Sigmoid colon (tissue), 7 donors: ENCODE data around the gene PRKAG2. TPM values are rescaled to one million over a fixed set of nuclear protein-coding genes. Genes with fewer than 3 reads are reported as not detected.

Experiments
- DNase-seq: peaks from one replicate; pipeline ENCODE4 v3.0.0-alpha.2; 2019
- H3K27ac ChIP-seq, 4 donors: fragments of 200-600 bp; sonication (generic); one replicate each; pipeline ENCODE4 v1.5.1; 2016 to 2019; ENCODE audit warnings: mild to moderate bottlenecking in 1 of 4
- H3K27me3 ChIP-seq, 3 donors: fragments of 200-600 bp; sonication (generic); one replicate each; pipeline ENCODE4 v1.5.1; 2019; ENCODE audit warnings: mild to moderate bottlenecking in 1 of 3
- H3K36me3 ChIP-seq, 4 donors: fragments of 200-600 bp; sonication (generic); one replicate each; pipeline ENCODE4 v1.5.1; 2016 to 2019
- H3K4me1 ChIP-seq, 4 donors: fragments of 200-600 bp; sonication (generic); one replicate each; pipeline ENCODE4 v1.5.1; 2017 to 2019
- H3K4me3 ChIP-seq, 4 donors: fragments of 200-600 bp; sonication (generic); one replicate each; pipeline ENCODE4 v1.5.1; 2017 to 2019; ENCODE audit warnings: mild to moderate bottlenecking in 2 of 4, moderate library complexity in 1 of 4
- H3K9me3 ChIP-seq, 4 donors: fragments of 200-600 bp in 3 of 4; sonication (generic) in 3 of 4; one replicate each; pipeline versions ENCODE4 v1.5.1 to v1.6.1; 2013 to 2019
- EP300 ChIP-seq, 4 donors: sonication (generic); formaldehyde crosslinking; IDR thresholded peaks; one replicate each; pipeline ENCODE4 v1.6.1; 2017; ENCODE audit warnings: antibody characterized with exemption in 4 of 4
- POLR2A ChIP-seq, 2 donors: fragments of 450-650 bp; IDR thresholded peaks; one replicate each; pipeline ENCODE4 v1.6.1; 2016; ENCODE audit warnings: antibody characterized with exemption in 2 of 2, mild to moderate bottlenecking in 2 of 2, moderate library complexity in 2 of 2
- POLR2AphosphoS5 ChIP-seq, 4 donors: sonication (generic); formaldehyde crosslinking; IDR thresholded peaks; one replicate each; pipeline ENCODE4 v1.6.1; 2017; ENCODE audit warnings: antibody characterized with exemption in 4 of 4
- WGBS, 2 donors: extraction: QIAGEN DNeasy Blood & Tissue Kit; methylation state at CpG; one replicate each; pipeline ENCODE4 v1.1.7; 2013; 5-methylcytosine and 5-hydroxymethylcytosine counted together
- intact Hi-C: fragments of 100-400 bp; cut with DNase I; formaldehyde crosslinking; loops from one replicate; pipeline ENCODE4 v1.15.1; 2023
- polyA plus RNA-seq, 3 donors: library from polyadenylated mRNA; stranded (reverse); fragments of 200-250 nt; gene quantifications; one replicate each; pipeline ENCODE4 v1.2.3, GENCODE V29; 2013
- total RNA-seq, 4 donors: library from RNA; depleted of rRNA; stranded (reverse); fragments of >200 nt; gene quantifications; one replicate each; pipeline ENCODE4 v1.1.0, GENCODE V29; 2016
- TF ChIP-seq, protein P1 (sequence below), 4 experiments: fragments of 450-650 bp in 3 of 4; fragments of 200-600 bp in 1 of 4; IDR thresholded peaks; one replicate each; pipeline ENCODE4 v1.5.1; 2016 to 2019; ENCODE audit warnings: antibody characterized with exemption in 4 of 4, mild to moderate bottlenecking in 3 of 4, moderate library complexity in 2 of 4
- donor health status: healthy with polysubstance abuse.
- donor health status: Bipolar disorder and iron deficiency.
- donor health status: healthy.

The PRKAG2 gene
- total and polyA plus RNA-seq, 7 donors, result 19.2 to 51.2 (median 37.1) TPM

DNA sequence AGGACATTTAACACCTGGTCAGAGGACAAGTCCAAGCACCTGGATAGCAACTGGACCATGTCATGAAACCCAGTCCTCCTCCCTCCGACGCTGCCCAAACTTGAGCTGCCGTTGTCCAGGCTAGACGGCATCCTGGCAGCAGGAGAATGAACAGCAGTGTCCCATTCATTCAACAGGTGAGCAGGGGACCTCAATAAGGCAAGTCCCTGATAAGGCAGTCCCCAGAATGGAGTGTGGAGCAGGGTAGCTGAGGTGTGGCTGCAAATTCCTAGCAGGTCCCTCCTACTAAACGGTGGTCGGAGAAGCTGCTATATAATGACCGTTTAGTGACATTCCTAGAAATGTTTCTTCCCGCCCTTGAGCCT lies 169.8 kb downstream of the PRKAG2 start:
- intact Hi-C loops, result loop anchor here (5.0 kb wide), 2 partner anchors 50 to 140 kb away; no protein-coding TSS in a partner anchor
- no peak overlapping the region for H3K4me3 ChIP-seq
- H3K27me3 ChIP-seq, result no peaks in the 10 kb centered on the region
- H3K36me3 ChIP-seq, result no peaks in the 10 kb centered on the region
- H3K9me3 ChIP-seq, result no peaks in the 10 kb centered on the region
- TF ChIP-seq POLR2A (IDR thresholded peaks at IDR 0.05) (no peak), EP300 (IDR thresholded peaks at IDR 0.05) (no peak)
- DNase-seq, result no peak
- no peak overlapping the region for H3K27ac ChIP-seq
- peaks cover 0 to 19% (median 12%) of the 10 kb centered on the region in 4 donors for H3K4me1 ChIP-seq
- 89 to 94% methylated on average over 8 of the region's 8 CpGs for WGBS, 2 donors

DNA sequence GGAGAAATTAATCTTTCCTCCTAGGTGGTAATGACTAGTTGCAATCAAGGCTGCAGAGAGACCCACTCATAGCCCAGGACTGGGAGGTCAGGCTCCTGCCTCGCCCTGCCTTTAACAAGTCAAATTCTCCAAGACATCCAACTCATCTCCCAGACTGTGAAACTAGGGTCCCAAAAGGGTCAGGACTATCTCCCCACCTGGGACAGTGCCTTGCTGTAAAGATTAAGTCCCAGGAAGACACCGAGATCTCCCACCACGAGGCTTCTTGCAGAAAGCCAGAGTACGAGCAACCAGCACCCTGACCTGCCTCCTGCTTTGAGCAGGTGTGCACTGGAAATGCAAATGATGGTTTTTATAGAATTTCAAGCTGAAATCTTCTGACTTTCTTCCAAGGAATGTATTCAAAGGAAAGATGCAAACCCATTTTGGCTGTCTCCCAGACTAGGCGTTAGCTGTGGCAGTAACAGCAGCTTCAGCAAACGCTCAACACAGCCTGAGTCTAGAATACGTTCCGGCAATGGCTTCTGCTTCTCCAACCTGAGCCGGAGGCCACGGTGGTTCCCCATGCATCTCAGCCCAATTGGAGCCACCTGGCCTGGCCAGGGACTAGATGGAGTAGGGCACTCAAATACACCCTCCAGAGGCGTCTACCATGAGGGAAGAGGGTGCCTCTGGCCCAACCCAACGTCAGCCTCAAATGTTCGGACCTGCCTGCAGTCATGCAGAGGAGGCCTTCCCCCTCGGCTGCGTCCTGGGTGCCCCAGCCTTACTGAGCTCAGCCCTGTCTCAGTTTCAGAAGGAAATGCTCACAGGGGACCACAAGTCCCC lies 170.4 kb downstream of the PRKAG2 start:
- Histone ChIP-seq H3K27me3 (no peaks in the 10 kb centered on the region), H3K36me3 (no peaks in the 10 kb centered on the region), H3K4me3 (no peak overlapping the region), H3K4me1 (peaks cover 0 to 19% (median 12%) of the 10 kb centered on the region in 4 donors), H3K27ac (peak overlapping the region in 1 of 4 donors; percentile 32), H3K9me3 (no peaks in the 10 kb centered on the region)
- TF ChIP-seq EP300 (IDR thresholded peaks at IDR 0.05) (no peak), POLR2A (IDR thresholded peaks at IDR 0.05) (no peak), POLR2AphosphoS5 (IDR thresholded peaks at IDR 0.05) (no peak)
- TF ChIP-seq, protein P1, sequence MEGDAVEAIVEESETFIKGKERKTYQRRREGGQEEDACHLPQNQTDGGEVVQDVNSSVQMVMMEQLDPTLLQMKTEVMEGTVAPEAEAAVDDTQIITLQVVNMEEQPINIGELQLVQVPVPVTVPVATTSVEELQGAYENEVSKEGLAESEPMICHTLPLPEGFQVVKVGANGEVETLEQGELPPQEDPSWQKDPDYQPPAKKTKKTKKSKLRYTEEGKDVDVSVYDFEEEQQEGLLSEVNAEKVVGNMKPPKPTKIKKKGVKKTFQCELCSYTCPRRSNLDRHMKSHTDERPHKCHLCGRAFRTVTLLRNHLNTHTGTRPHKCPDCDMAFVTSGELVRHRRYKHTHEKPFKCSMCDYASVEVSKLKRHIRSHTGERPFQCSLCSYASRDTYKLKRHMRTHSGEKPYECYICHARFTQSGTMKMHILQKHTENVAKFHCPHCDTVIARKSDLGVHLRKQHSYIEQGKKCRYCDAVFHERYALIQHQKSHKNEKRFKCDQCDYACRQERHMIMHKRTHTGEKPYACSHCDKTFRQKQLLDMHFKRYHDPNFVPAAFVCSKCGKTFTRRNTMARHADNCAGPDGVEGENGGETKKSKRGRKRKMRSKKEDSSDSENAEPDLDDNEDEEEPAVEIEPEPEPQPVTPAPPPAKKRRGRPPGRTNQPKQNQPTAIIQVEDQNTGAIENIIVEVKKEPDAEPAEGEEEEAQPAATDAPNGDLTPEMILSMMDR (IDR thresholded peaks at IDR 0.05), result no peak
- 87 to 92% methylated on average over 15 of the region's 15 CpGs for WGBS, 2 donors
- no peak for DNase-seq
- intact Hi-C loops, result loop anchor here (5.0 kb wide), 2 partner anchors 51 to 139 kb away; no protein-coding TSS in a partner anchor

DNA sequence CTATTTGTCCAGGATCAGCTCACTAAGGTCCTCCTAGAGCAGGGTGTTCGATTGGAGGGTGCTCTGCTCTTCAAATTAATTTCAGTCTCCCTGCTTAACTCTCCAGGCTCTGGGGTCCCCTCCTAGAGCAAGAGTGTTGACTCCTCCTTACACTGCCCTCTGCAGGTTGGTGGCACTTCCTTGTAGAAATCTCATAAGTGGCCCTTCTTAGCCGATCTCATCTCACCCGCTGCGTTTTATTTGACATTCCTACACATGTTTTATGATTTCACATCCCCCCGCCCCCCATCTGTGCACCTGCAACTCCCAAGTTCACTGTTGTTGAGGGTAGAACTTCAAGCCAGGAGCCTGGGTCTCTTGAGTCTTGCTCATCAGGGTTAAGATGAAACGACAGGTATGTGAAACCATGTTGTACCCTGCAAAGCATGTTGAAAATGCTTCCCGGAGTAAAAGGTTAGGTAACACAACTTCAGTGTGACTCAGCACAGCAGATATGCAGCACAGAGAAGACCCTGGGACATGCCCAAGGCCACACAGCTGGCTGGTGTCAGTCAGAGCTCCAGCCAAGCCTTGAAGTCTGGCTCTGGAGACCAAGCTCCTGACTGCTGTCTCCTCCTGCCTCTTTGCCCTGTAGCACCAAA lies 171.2 kb downstream of the PRKAG2 start:
- Histone ChIP-seq H3K4me1 (peaks cover 0 to 19% (median 12%) of the 10 kb centered on the region in 4 donors), H3K27me3 (no peaks in the 10 kb centered on the region), H3K27ac (peak overlapping the region in 1 of 4 donors; percentile 32), H3K4me3 (peak overlapping the region in 2 of 4 donors; percentile 1 to 5), H3K36me3 (no peaks in the 10 kb centered on the region), H3K9me3 (no peaks in the 10 kb centered on the region)
- TF ChIP-seq POLR2A (IDR thresholded peaks at IDR 0.05) (no peak), POLR2AphosphoS5 (IDR thresholded peaks at IDR 0.05) (no peak), EP300 (IDR thresholded peaks at IDR 0.05) (no peak)
- TF ChIP-seq, protein P1 (IDR thresholded peaks at IDR 0.05), result peak in 3 of 4 experiments; percentile 42 to 49 (median 49)
- WGBS, 2 donors, result 32% methylated on average over 7 of the region's 7 CpGs
- DNase-seq, result no peak
- intact Hi-C loops, result loop anchor here (2.0 to 5.0 kb wide), 3 partner anchors 52 to 138 kb away; no protein-coding TSS in a partner anchor

DNA sequence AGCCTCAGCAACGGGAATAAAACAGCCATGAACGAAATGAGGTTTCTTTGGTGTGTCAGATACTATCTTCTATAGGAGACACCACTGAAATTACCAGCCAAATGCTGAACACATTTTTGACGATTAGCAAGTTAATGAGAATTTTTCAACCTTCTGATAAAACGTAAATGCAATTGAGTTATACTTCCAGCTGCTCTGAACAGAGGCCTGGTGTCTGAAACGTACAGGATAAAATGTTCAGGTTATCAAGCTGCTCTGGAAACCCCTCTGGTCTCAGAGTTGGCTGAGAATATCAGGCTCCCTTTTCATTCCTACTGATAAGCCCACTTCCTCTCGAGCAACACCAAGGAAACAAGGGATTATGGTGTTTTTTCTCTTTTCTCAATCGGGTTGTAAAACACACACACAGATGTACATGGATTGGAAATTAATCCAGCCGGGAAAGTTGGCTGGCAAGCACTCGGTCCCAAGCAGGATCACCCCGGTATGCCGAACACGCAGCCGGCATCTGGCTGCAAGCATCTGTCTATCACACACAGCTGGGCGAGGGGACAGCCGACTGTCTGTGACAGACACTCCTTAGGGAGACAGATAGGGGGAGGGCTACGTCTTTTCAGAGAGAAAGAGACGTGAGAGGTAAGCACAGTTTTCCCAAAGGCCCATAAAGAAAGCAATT lies 171.8 kb downstream of the PRKAG2 start:
- peak overlapping the region in 1 of 4 donors; percentile 32 for H3K27ac ChIP-seq

More for the DNA sequence above, 171.8 kb downstream of the PRKAG2 start:
- Histone ChIP-seq H3K4me1 (peaks cover 0 to 19% (median 12%) of the 10 kb centered on the region in 4 donors), H3K27me3 (no peaks in the 10 kb centered on the region), H3K4me3 (peak overlapping the region in 2 of 4 donors; percentile 1 to 5), H3K36me3 (no peaks in the 10 kb centered on the region), H3K9me3 (no peaks in the 10 kb centered on the region)
- TF ChIP-seq, protein P1 (IDR thresholded peaks at IDR 0.05), result no peak
- no peak for TF ChIP-seq EP300 (IDR thresholded peaks at IDR 0.05)
- no peak for TF ChIP-seq POLR2AphosphoS5 (IDR thresholded peaks at IDR 0.05)
- TF ChIP-seq POLR2A (IDR thresholded peaks at IDR 0.05), result no peak
- 76 to 82% methylated on average over 17 of the region's 17 CpGs for WGBS, 2 donors
- DNase-seq, result no peak
- intact Hi-C loops, result loop anchor here (2.0 to 5.0 kb wide), 3 partner anchors 52 to 138 kb away; no protein-coding TSS in a partner anchor
